NT2/D1 (cell line): ENCODE results near the gene GABRB3.

Experiments
- DNase-seq: peaks from one replicate; pipeline ENCODE4 v3.0.0-alpha.2; 2011; ENCODE audit warnings: low read depth, low spot score
- H3K27me3 ChIP-seq: 2 replicates; pipeline ENCODE4 v1.6.0; 2011; ENCODE audit warnings: mild to moderate bottlenecking; ENCODE audit not compliant: insufficient read length, insufficient read depth
- H3K36me3 ChIP-seq: 2 replicates; pipeline ENCODE4 v1.6.1; 2011; ENCODE audit warnings: mild to moderate bottlenecking, low read length, mixed read lengths; ENCODE audit not compliant: insufficient read depth, insufficient read length
- H3K4me1 ChIP-seq: 2 replicates; pipeline ENCODE4 v1.5.1; 2011; ENCODE audit not compliant: insufficient read depth, insufficient read length
- H3K4me3 ChIP-seq: 2 replicates; pipeline ENCODE4 v1.5.1; 2011; ENCODE audit warnings: low read depth; ENCODE audit not compliant: insufficient read length
- H3K9ac ChIP-seq: 2 replicates; pipeline ENCODE4 v1.6.0; 2011; ENCODE audit warnings: low read depth; ENCODE audit not compliant: insufficient read length
- H3K9me3 ChIP-seq: 2 replicates; pipeline ENCODE4 v1.5.1; 2011; ENCODE audit warnings: mild to moderate bottlenecking, low read length; ENCODE audit not compliant: insufficient read depth
- SUZ12 ChIP-seq: IDR thresholded peaks from 2 replicates; pipeline ENCODE4 v1.6.1; 2011; ENCODE audit not compliant: insufficient read length, insufficient read depth; ENCODE audit errors: extremely low read depth
- YY1 ChIP-seq: IDR thresholded peaks from 2 replicates; pipeline ENCODE4 v1.6.1; 2011; ENCODE audit not compliant: insufficient read length, insufficient read depth
- ZNF274 ChIP-seq: IDR thresholded peaks from 2 replicates; pipeline ENCODE4 v1.6.1; 2011; ENCODE audit warnings: mild to moderate bottlenecking, low read depth, low read length

The GABRB3 gene

GRCh38 chr15:26716069-26716468 is 56.8 kb downstream of the GABRB3 start:
- H3K27me3 ChIP-seq: no peaks in the 10 kb centered on the region
- H3K9ac ChIP-seq: no peak overlapping the region
- peaks cover 11% of the 10 kb centered on the region; the same call in 1 of the 2 replicates for H3K9me3 ChIP-seq
- no peak for DNase-seq
- no peak overlapping the region for H3K4me3 ChIP-seq
- H3K4me1 ChIP-seq: peaks cover 7% of the 10 kb centered on the region
- peaks cover 3% of the 10 kb centered on the region for H3K36me3 ChIP-seq
- TF ChIP-seq SUZ12 (no peak), ZNF274 (no peak), YY1 (no peak)

DNA sequence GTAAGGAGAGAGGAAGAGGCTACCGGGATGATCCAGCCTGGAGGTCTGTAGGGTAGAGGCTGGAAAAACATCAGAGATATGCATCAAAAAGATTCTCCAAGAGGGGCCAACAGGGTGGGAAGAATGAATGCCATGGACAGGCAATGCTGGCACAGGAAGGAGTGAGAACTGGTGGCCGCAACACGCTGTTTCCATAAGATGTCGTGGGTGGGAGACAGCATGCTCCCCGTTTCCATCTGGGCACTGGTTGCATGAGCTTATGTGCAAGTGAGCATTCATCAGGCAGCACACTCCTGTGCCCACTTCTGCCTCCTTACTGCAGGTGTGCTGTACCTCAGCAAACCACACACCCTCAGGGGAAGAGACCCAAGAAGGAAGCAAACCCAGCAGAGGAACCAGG is 59.4 kb downstream of the GABRB3 start:
- TF ChIP-seq ZNF274: no peak
- TF ChIP-seq YY1: no peak
- no peak for TF ChIP-seq SUZ12
- H3K36me3 ChIP-seq: peaks cover 3% of the 10 kb centered on the region
- H3K4me3 ChIP-seq: no peak overlapping the region
- no peak for DNase-seq
- H3K9me3 ChIP-seq: peaks cover 11% of the 10 kb centered on the region; the same call in 1 of the 2 replicates
- H3K9ac ChIP-seq: no peak overlapping the region
- no peaks in the 10 kb centered on the region for H3K27me3 ChIP-seq
- H3K4me1 ChIP-seq: peaks cover under 1% of the 10 kb centered on the region

DNA sequence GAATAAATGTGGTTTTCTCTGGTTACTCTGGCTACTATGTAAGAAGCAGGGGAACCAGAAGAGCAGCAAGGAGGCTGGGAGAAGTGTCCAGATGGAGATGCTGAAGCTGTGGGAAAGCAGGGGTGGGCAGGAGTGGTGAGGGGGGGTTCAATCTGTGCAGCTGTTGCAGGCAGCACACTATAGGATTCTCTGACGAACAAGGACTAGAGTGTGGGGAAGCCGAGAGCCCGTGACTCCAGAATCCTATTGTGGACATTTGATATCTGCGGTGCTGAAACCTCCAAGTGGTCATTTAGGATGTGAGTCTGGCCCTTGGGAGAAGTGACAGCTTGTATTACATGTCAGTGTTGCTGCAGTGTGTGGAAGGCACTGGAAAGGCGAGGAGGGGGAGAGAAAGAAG is 60.5 kb downstream of the GABRB3 start:
- Histone ChIP-seq H3K27me3 (no peaks in the 10 kb centered on the region), H3K36me3 (no peaks in the 10 kb centered on the region)
- TF ChIP-seq YY1: no peak
- TF ChIP-seq SUZ12: no peak
- no peak for TF ChIP-seq ZNF274

GRCh38 chr15:26711445-26711844 is 61.4 kb downstream of the GABRB3 start:
- no peaks in the 10 kb centered on the region for H3K36me3 ChIP-seq
- H3K9ac ChIP-seq: no peak overlapping the region
- H3K4me3 ChIP-seq: no peak overlapping the region
- H3K27me3 ChIP-seq: no peaks in the 10 kb centered on the region
- no peaks in the 10 kb centered on the region for H3K9me3 ChIP-seq
- TF ChIP-seq ZNF274: no peak
- no peak for TF ChIP-seq YY1
- TF ChIP-seq SUZ12: no peak
- no peaks in the 10 kb centered on the region for H3K4me1 ChIP-seq
- no peak for DNase-seq

More for the DNA sequence above, 60.5 kb downstream of the GABRB3 start:
- Histone ChIP-seq H3K9me3 (peaks cover 8% of the 10 kb centered on the region; the same call in 1 of the 2 replicates), H3K4me3 (no peak overlapping the region), H3K4me1 (no peaks in the 10 kb centered on the region), H3K9ac (no peak overlapping the region)
- DNase-seq: no peak

- H3K4me1 ChIP-seq: no peaks in the 10 kb centered on the region
- no peaks in the 10 kb centered on the region for H3K9me3 ChIP-seq
- H3K9ac ChIP-seq: no peak overlapping the region
- no peak for TF ChIP-seq YY1
- TF ChIP-seq ZNF274: no peak
- TF ChIP-seq SUZ12: no peak
- no peaks in the 10 kb centered on the region for H3K36me3 ChIP-seq
- H3K27me3 ChIP-seq: no peaks in the 10 kb centered on the region
- no peak overlapping the region for H3K4me3 ChIP-seq
- DNase-seq: no peak
These were observed 70.5 kb downstream of the GABRB3 start for GRCh38 chr15:26702381-26702780.

DNA sequence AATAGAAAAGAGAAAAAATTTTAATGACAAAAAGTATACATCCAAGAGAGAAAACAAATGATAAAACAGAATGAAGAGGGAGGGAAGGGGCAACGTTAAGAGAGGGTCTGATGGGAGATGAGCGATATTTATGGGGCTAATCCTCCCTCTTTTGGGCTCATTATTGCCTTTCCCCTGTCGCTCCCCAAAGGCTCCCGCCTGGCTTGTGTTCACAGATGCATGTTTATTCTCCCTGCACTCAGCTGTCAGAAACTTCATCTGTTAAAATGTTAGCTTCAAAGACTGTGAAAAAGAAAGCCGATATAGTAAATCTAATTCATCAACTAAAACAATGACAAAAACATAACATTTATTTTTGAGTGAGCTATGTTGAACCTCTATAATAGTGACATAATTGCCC is 74.3 kb downstream of the GABRB3 start:
- H3K9ac ChIP-seq: no peak overlapping the region
- no peak for DNase-seq

DNA sequence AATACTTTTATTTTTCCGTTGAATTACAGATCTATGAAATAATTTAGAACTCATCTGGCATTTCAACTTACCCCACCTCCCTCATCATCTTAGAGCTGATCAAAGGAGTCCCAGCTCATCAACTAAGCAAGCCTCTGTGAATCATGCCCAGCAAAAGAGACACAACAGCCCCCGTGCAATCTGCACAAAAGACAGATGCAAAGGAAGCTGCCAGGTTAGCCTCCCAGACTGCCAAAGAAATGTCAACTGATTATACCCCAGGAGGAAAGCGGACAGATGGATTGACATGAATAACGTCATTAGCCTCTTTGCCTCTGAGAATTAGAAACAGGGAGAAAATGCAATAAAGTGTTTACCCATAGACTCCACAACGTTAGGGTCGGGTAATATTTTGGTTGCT is 75.0 kb downstream of the GABRB3 start:
- Histone ChIP-seq H3K27me3 (no peaks in the 10 kb centered on the region), H3K4me1 (no peaks in the 10 kb centered on the region), H3K4me3 (no peak overlapping the region), H3K9me3 (peaks cover 17% of the 10 kb centered on the region), H3K9ac (no peak overlapping the region), H3K36me3 (peaks cover 2% of the 10 kb centered on the region)
- DNase-seq: no peak
- TF ChIP-seq YY1 (no peak), SUZ12 (no peak), ZNF274 (no peak)

More for the DNA sequence above, 74.3 kb downstream of the GABRB3 start:
- no peaks in the 10 kb centered on the region for H3K4me1 ChIP-seq
- TF ChIP-seq ZNF274: no peak
- TF ChIP-seq SUZ12: no peak
- TF ChIP-seq YY1: no peak
- peaks cover 17% of the 10 kb centered on the region for H3K9me3 ChIP-seq
- no peaks in the 10 kb centered on the region for H3K27me3 ChIP-seq
- no peak overlapping the region for H3K4me3 ChIP-seq
- peaks cover 2% of the 10 kb centered on the region for H3K36me3 ChIP-seq

GRCh38 chr15:26691249-26691648 is 81.6 kb downstream of the GABRB3 start:
- Histone ChIP-seq H3K27me3 (no peaks in the 10 kb centered on the region), H3K4me1 (peaks cover 3% of the 10 kb centered on the region), H3K36me3 (no peaks in the 10 kb centered on the region), H3K9ac (no peak overlapping the region), H3K4me3 (no peak overlapping the region), H3K9me3 (peaks cover 17% of the 10 kb centered on the region)
- peak; percentile 78 for DNase-seq
- TF ChIP-seq ZNF274 (no peak), YY1 (no peak), SUZ12 (no peak)
